ENCODE measurements around the gene SLC35F1. TPM values are rescaled to one million over a fixed set of nuclear protein-coding genes. Genes with fewer than 3 reads are reported as not detected.
A peak's percentile ranks its signal among the peaks of the same experiment; 100 is the strongest.

The SLC35F1 gene
- total and polyA plus RNA-seq, 8 donors, result under 0.01 to 6.8 (median 0.38) TPM; not detected in 2

DNA sequence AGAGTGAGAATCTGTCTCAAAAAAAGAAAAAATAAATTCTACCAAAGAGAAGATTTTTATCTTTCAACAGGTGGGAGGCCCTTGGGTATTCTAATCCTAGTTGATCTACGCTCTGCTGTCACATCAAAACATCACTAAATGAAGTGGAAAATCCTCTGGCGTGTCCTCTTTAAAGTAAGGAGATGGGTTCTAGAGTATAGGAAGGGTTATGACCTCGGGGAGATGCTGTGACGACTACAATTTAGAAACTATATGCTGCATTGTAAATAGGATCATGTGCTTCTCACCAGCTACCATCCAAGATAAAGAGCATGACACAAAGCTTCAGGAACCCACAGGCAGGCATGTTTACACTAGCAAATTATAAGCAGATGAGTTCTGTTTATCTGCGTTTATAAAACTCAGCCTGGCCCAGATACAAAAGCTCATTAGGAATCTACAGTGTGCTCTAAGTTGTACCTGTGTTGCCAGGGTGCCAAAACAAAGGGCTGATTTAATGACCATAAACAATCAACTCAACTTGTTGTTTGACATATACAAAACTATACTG lies 443.9 kb downstream of the SLC35F1 start:
- Histone ChIP-seq H3K36me3 (no peaks in the 10 kb centered on the region), H3K4me1 (no peaks in the 10 kb centered on the region), H3K27me3 (no peaks in the 10 kb centered on the region), H3K9me3 (no peaks in the 10 kb centered on the region), H3K27ac (peak overlapping the region in 1 of 5 donors; percentile 31), H3K4me3 (no peak overlapping the region)
- intact Hi-C loops (cut with DNase I; ENCODE audit: low total_unique reads), result no loop called here
- 70 to 87% (median 77%) methylated on average over 5 of the region's 5 CpGs for WGBS, 5 donors
- no peak for TF ChIP-seq POLR2A (IDR thresholded peaks at IDR 0.05)
- TF ChIP-seq EP300 (IDR thresholded peaks at IDR 0.05), result no peak
- no peak for TF ChIP-seq CTCF (IDR thresholded peaks at IDR 0.05)
- no peak for TF ChIP-seq POLR2AphosphoS5 (IDR thresholded peaks at IDR 0.05)
- peak in 1 of 2 donors; percentile 11 for DNase-seq

GRCh38 chr6:118353564-118353963 lies 446.5 kb downstream of the SLC35F1 start:
- DNase-seq, result no peak
- H3K27ac ChIP-seq, result no peak overlapping the region
- 84 to 100% (median 94%) methylated on average over 2 of the region's 2 CpGs for WGBS, 5 donors
- no peaks in the 10 kb centered on the region for H3K36me3 ChIP-seq
- H3K9me3 ChIP-seq, result no peaks in the 10 kb centered on the region
- TF ChIP-seq POLR2A (IDR thresholded peaks at IDR 0.05) (no peak), CTCF (IDR thresholded peaks at IDR 0.05) (no peak), POLR2AphosphoS5 (IDR thresholded peaks at IDR 0.05) (no peak), EP300 (IDR thresholded peaks at IDR 0.05) (no peak)
- H3K27me3 ChIP-seq, result no peaks in the 10 kb centered on the region
- no peak overlapping the region for H3K4me3 ChIP-seq
- intact Hi-C loops (cut with DNase I; ENCODE audit: low total_unique reads), result no loop called here
- no peaks in the 10 kb centered on the region for H3K4me1 ChIP-seq

GRCh38 chr6:118354641-118355040 lies 447.6 kb downstream of the SLC35F1 start:
- no peaks in the 10 kb centered on the region for H3K36me3 ChIP-seq
- intact Hi-C loops (cut with DNase I; ENCODE audit: low total_unique reads), result no loop called here
- H3K4me3 ChIP-seq, result no peak overlapping the region
- H3K4me1 ChIP-seq, result no peaks in the 10 kb centered on the region
- no peaks in the 10 kb centered on the region for H3K9me3 ChIP-seq
- 76 to 87% (median 81%) methylated on average over 2 of the region's 2 CpGs for WGBS, 5 donors
- H3K27ac ChIP-seq, result no peak overlapping the region
- no peak for TF ChIP-seq CTCF (IDR thresholded peaks at IDR 0.05)
- TF ChIP-seq POLR2AphosphoS5 (IDR thresholded peaks at IDR 0.05), result no peak
- no peak for TF ChIP-seq POLR2A (IDR thresholded peaks at IDR 0.05)
- no peak for TF ChIP-seq EP300 (IDR thresholded peaks at IDR 0.05)
- H3K27me3 ChIP-seq, result no peaks in the 10 kb centered on the region
- no peak for DNase-seq

DNA sequence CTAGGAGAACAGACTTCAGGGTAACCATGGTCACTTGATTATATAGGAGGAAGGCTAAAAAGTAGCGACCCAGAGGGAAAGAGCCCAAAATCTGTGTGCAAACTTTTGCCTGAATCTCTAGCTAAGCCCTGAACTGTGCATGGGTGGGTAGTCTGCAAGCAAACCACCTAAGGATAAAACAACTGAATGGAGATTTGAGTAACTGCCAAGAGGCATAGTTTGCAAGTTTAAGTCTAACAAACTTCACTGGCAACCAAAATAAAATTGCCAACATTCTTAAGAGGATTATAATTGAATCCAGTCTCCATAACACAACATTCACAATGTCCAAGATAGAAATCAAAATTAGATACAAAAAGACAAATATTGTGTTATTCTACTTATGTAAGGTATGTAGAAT lies 449.0 kb downstream of the SLC35F1 start:
- Histone ChIP-seq H3K4me1 (no peaks in the 10 kb centered on the region), H3K27ac (no peak overlapping the region)
- TF ChIP-seq CTCF (IDR thresholded peaks at IDR 0.05) (no peak), EP300 (IDR thresholded peaks at IDR 0.05) (no peak), POLR2A (IDR thresholded peaks at IDR 0.05) (no peak), POLR2AphosphoS5 (IDR thresholded peaks at IDR 0.05) (no peak)

More for the DNA sequence above, 449.0 kb downstream of the SLC35F1 start:
- Histone ChIP-seq H3K36me3 (no peaks in the 10 kb centered on the region), H3K9me3 (no peaks in the 10 kb centered on the region), H3K27me3 (no peaks in the 10 kb centered on the region), H3K4me3 (no peak overlapping the region)
- DNase-seq, result no peak
- WGBS, 5 donors, result 67 to 83% (median 79%) methylated on average over 1 of the region's 1 CpG
- intact Hi-C loops (cut with DNase I; ENCODE audit: low total_unique reads), result no loop called here
